Activated T-cell treated with anti-CD3 and anti-CD28 coated beads, Interleukin-2, amount 50 U/mL, for 24 hours (primary cell): Measurements from ENCODE around the gene ZRANB1.

Experiments used
- DNase-seq: peaks from one replicate; pipeline ENCODE4 v3.0.0-alpha.2; 2020
- H3K27ac Mint-ChIP-seq: 2 replicates; pipeline ENCODE4 v1.8.0; 2020; ENCODE audit warnings: mild to moderate bottlenecking, mixed read lengths
- H3K27me3 Mint-ChIP-seq: 2 replicates; pipeline ENCODE4 v1.8.0; 2020; ENCODE audit warnings: mixed read lengths
- H3K36me3 Mint-ChIP-seq: 2 replicates; pipeline ENCODE4 v1.8.0; 2020; ENCODE audit warnings: low read depth, mixed read lengths
- H3K4me1 Mint-ChIP-seq: 2 replicates; pipeline ENCODE4 v1.8.0; 2020; ENCODE audit warnings: low read depth, mixed read lengths
- H3K4me3 Mint-ChIP-seq: 2 replicates; pipeline ENCODE4 v1.8.0; 2020; ENCODE audit warnings: mild to moderate bottlenecking, moderate library complexity, mixed read lengths
- H3K9me3 Mint-ChIP-seq: 2 replicates; pipeline ENCODE4 v1.8.0; 2020; ENCODE audit warnings: mixed read lengths

Gene ZRANB1

GRCh38 chr10:125027871-125028869 is 86.2 kb downstream of the ZRANB1 start:
- Mint-ChIP-seq H3K4me1 (no peaks in the 10 kb centered on the region), H3K9me3 (no peaks in the 10 kb centered on the region), H3K27me3 (peaks cover 2% of the 10 kb centered on the region), H3K4me3 (no peak overlapping the region), H3K36me3 (no peaks in the 10 kb centered on the region), H3K27ac (no peak overlapping the region)
- DNase-seq: no peak

GRCh38 chr10:125029584-125030242 is 87.8 kb downstream of the ZRANB1 start:
- Mint-ChIP-seq H3K4me1 (no peaks in the 10 kb centered on the region), H3K9me3 (no peaks in the 10 kb centered on the region), H3K27ac (no peak overlapping the region), H3K27me3 (peaks cover 2% of the 10 kb centered on the region), H3K4me3 (no peak overlapping the region), H3K36me3 (no peaks in the 10 kb centered on the region)
- no peak for DNase-seq

GRCh38 chr10:125030567-125031197 is 88.8 kb downstream of the ZRANB1 start:
- Mint-ChIP-seq H3K27me3 (peaks cover 2% of the 10 kb centered on the region), H3K4me3 (no peak overlapping the region), H3K27ac (no peak overlapping the region), H3K9me3 (no peaks in the 10 kb centered on the region), H3K4me1 (no peaks in the 10 kb centered on the region), H3K36me3 (no peaks in the 10 kb centered on the region)
- DNase-seq: no peak

- Mint-ChIP-seq H3K9me3 (no peaks in the 10 kb centered on the region), H3K27ac (no peak overlapping the region), H3K4me3 (no peak overlapping the region), H3K36me3 (no peaks in the 10 kb centered on the region), H3K27me3 (peaks cover 2% of the 10 kb centered on the region), H3K4me1 (no peaks in the 10 kb centered on the region)
- DNase-seq: no peak
Observed at GRCh38 chr10:125032474-125033020, 90.6 kb downstream of the ZRANB1 start.

GRCh38 chr10:125033146-125033924 is 91.4 kb downstream of the ZRANB1 start:
- Mint-ChIP-seq H3K4me3 (no peak overlapping the region), H3K9me3 (no peaks in the 10 kb centered on the region), H3K4me1 (no peaks in the 10 kb centered on the region), H3K27ac (no peak overlapping the region), H3K27me3 (peaks cover 2% of the 10 kb centered on the region), H3K36me3 (no peaks in the 10 kb centered on the region)
- DNase-seq: no peak

GRCh38 chr10:125034675-125035074 is 92.8 kb downstream of the ZRANB1 start:
- DNase-seq: no peak
- Mint-ChIP-seq H3K4me3 (no peak overlapping the region), H3K27me3 (no peaks in the 10 kb centered on the region), H3K4me1 (no peaks in the 10 kb centered on the region), H3K9me3 (no peaks in the 10 kb centered on the region), H3K36me3 (no peaks in the 10 kb centered on the region), H3K27ac (no peak overlapping the region)

GRCh38 chr10:125035136-125035535 is 93.2 kb downstream of the ZRANB1 start:
- H3K4me3 Mint-ChIP-seq: no peak overlapping the region
- no peaks in the 10 kb centered on the region for H3K4me1 Mint-ChIP-seq
- no peaks in the 10 kb centered on the region for H3K27me3 Mint-ChIP-seq
- H3K36me3 Mint-ChIP-seq: no peaks in the 10 kb centered on the region
- no peak overlapping the region for H3K27ac Mint-ChIP-seq
- H3K9me3 Mint-ChIP-seq: no peaks in the 10 kb centered on the region
- DNase-seq: no peak

- no peaks in the 10 kb centered on the region for H3K4me1 Mint-ChIP-seq
- no peaks in the 10 kb centered on the region for H3K36me3 Mint-ChIP-seq
- H3K4me3 Mint-ChIP-seq: no peak overlapping the region
- H3K27ac Mint-ChIP-seq: no peak overlapping the region
- no peak for DNase-seq
- no peaks in the 10 kb centered on the region for H3K9me3 Mint-ChIP-seq
- no peaks in the 10 kb centered on the region for H3K27me3 Mint-ChIP-seq
Observed at GRCh38 chr10:125035588-125036295, 93.8 kb downstream of the ZRANB1 start.

- H3K27me3 Mint-ChIP-seq: no peaks in the 10 kb centered on the region
- H3K4me1 Mint-ChIP-seq: no peaks in the 10 kb centered on the region
- no peak overlapping the region for H3K4me3 Mint-ChIP-seq
- no peak overlapping the region for H3K27ac Mint-ChIP-seq
- H3K9me3 Mint-ChIP-seq: no peaks in the 10 kb centered on the region
- H3K36me3 Mint-ChIP-seq: no peaks in the 10 kb centered on the region
- no peak for DNase-seq
Observed at GRCh38 chr10:125037145-125037877, 95.4 kb downstream of the ZRANB1 start.
